ENCODE results near the gene SLC22A16. TPM values are rescaled to one million over a fixed set of nuclear protein-coding genes. Genes with fewer than 3 reads are reported as not detected.

Gene SLC22A16
- total and polyA plus RNA-seq, 4 donors = 0.37 to 3.2 (median 0.99) TPM

- Histone ChIP-seq H3K4me3 (no peak overlapping the region), H3K27me3 (ENCODE audit: control insufficient read depth in 3 of 3, insufficient read depth in 3 of 3, low read length in 2 of 3) (peaks cover 9 to 19% (median 15%) of the 10 kb centered on the region in 3 donors), H3K4me1 (ENCODE audit: control insufficient read depth in 5 of 5, insufficient read depth in 5 of 5, low read length in 5 of 5) (peaks cover 0 to 3% (median 0%) of the 10 kb centered on the region in 5 donors), H3K36me3 (ENCODE audit: control insufficient read depth in 4 of 4, insufficient read depth in 4 of 4, low read length in 4 of 4) (no peaks in the 10 kb centered on the region), H3K9me3 (ENCODE audit: control insufficient read depth in 4 of 4, insufficient read depth in 3 of 4, low read length in 3 of 4) (peaks cover 0 to 8% (median 0%) of the 10 kb centered on the region in 4 donors), H3K9ac (ENCODE audit: insufficient read depth in 1 of 2, low read length in 2 of 2) (no peak overlapping the region), H3K27ac (ENCODE audit: low read depth in 1 of 2, low read length in 1 of 2) (no peak overlapping the region)
- DNase-seq = no peak
- no peak for ATAC-seq (ENCODE audit: insufficient read depth, low FRiP score)
- WGBS, 2 donors = 91 to 97% methylated on average over 3 of the region's 3 CpGs
- no peak for TF ChIP-seq CTCF (IDR thresholded peaks at IDR 0.05; ENCODE audit: control extremely low read depth, extremely low read depth)
Measured at GRCh38 chr6:110471726-110472365, 4.6 kb downstream of the SLC22A16 start.

- no peak for ATAC-seq (ENCODE audit: insufficient read depth, low FRiP score)
- Histone ChIP-seq H3K9ac (ENCODE audit: insufficient read depth in 1 of 2, low read length in 2 of 2) (no peak overlapping the region), H3K4me1 (ENCODE audit: control insufficient read depth in 5 of 5, insufficient read depth in 5 of 5, low read length in 5 of 5) (peaks cover 0 to 1% (median 0%) of the 10 kb centered on the region in 5 donors), H3K4me3 (no peak overlapping the region), H3K9me3 (ENCODE audit: control insufficient read depth in 4 of 4, insufficient read depth in 3 of 4, low read length in 3 of 4) (peaks cover 0 to 3% (median 0%) of the 10 kb centered on the region in 4 donors), H3K36me3 (ENCODE audit: control insufficient read depth in 4 of 4, insufficient read depth in 4 of 4, low read length in 4 of 4) (no peaks in the 10 kb centered on the region), H3K27ac (ENCODE audit: low read depth in 1 of 2, low read length in 1 of 2) (no peak overlapping the region), H3K27me3 (ENCODE audit: control insufficient read depth in 3 of 3, insufficient read depth in 3 of 3, low read length in 2 of 3) (peaks cover 0 to 9% (median 2%) of the 10 kb centered on the region in 3 donors)
- TF ChIP-seq CTCF (IDR thresholded peaks at IDR 0.05; ENCODE audit: control extremely low read depth, extremely low read depth) = no peak
- 66 to 95% methylated on average over 3 of the region's 3 CpGs for WGBS, 2 donors
- DNase-seq = no peak
Measured at GRCh38 chr6:110468731-110469130, 7.7 kb downstream of the SLC22A16 start.

GRCh38 chr6:110467566-110468140 is 8.8 kb downstream of the SLC22A16 start:
- DNase-seq (no peak), ATAC-seq (ENCODE audit: insufficient read depth, low FRiP score) (no peak)
- Histone ChIP-seq H3K27ac (ENCODE audit: low read depth in 1 of 2, low read length in 1 of 2) (no peak overlapping the region), H3K4me3 (no peak overlapping the region), H3K9ac (ENCODE audit: insufficient read depth in 1 of 2, low read length in 2 of 2) (no peak overlapping the region), H3K4me1 (ENCODE audit: control insufficient read depth in 5 of 5, insufficient read depth in 5 of 5, low read length in 5 of 5) (peaks cover 0 to 1% (median 0%) of the 10 kb centered on the region in 5 donors), H3K36me3 (ENCODE audit: control insufficient read depth in 4 of 4, insufficient read depth in 4 of 4, low read length in 4 of 4) (no peaks in the 10 kb centered on the region), H3K9me3 (ENCODE audit: control insufficient read depth in 4 of 4, insufficient read depth in 3 of 4, low read length in 3 of 4) (peaks cover 0 to 7% (median 3%) of the 10 kb centered on the region in 4 donors), H3K27me3 (ENCODE audit: control insufficient read depth in 3 of 3, insufficient read depth in 3 of 3, low read length in 2 of 3) (peaks cover 0 to 9% (median 0%) of the 10 kb centered on the region in 3 donors)
- no peak for TF ChIP-seq CTCF (IDR thresholded peaks at IDR 0.05; ENCODE audit: control extremely low read depth, extremely low read depth)
- WGBS, 2 donors = 94% methylated on average over 1 of the region's 1 CpG

Data from lung (tissue), 12 donors.